Measurements from ENCODE around the gene N4BP2.

Gene N4BP2

GRCh38 chr4:40192114-40193015 is 135.7 kb downstream of the N4BP2 start:
- DNase-seq (ENCODE audit: low read depth, low spot score): no peak

GRCh38 chr4:40193016-40193571 is 136.4 kb downstream of the N4BP2 start:
- no peak for DNase-seq (ENCODE audit: low read depth, low spot score)

DNA sequence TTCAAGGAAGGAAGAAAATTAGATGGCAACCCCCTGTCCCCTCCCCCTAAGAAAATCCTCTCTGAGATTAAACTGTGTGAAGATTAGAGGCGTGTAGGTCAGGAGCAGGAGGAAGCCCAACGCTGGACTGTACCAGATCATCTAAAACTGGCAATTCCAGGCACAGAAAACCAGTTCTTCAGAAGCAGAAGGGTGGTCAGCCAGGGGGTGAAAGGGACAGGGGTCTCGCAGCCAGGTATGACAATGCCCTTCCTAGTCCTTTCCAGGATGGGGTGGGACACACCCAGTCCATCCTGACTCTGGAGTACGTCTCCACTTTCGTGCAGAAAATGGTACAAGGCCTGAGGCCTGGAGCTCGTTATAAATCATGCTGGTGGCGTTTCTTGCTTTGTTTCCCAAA is 136.9 kb downstream of the N4BP2 start:
- no peak for DNase-seq (ENCODE audit: low read depth, low spot score)

- DNase-seq (ENCODE audit: low read depth, low spot score): no peak
These were observed 138.0 kb downstream of the N4BP2 start for GRCh38 chr4:40194602-40195161.

DNA sequence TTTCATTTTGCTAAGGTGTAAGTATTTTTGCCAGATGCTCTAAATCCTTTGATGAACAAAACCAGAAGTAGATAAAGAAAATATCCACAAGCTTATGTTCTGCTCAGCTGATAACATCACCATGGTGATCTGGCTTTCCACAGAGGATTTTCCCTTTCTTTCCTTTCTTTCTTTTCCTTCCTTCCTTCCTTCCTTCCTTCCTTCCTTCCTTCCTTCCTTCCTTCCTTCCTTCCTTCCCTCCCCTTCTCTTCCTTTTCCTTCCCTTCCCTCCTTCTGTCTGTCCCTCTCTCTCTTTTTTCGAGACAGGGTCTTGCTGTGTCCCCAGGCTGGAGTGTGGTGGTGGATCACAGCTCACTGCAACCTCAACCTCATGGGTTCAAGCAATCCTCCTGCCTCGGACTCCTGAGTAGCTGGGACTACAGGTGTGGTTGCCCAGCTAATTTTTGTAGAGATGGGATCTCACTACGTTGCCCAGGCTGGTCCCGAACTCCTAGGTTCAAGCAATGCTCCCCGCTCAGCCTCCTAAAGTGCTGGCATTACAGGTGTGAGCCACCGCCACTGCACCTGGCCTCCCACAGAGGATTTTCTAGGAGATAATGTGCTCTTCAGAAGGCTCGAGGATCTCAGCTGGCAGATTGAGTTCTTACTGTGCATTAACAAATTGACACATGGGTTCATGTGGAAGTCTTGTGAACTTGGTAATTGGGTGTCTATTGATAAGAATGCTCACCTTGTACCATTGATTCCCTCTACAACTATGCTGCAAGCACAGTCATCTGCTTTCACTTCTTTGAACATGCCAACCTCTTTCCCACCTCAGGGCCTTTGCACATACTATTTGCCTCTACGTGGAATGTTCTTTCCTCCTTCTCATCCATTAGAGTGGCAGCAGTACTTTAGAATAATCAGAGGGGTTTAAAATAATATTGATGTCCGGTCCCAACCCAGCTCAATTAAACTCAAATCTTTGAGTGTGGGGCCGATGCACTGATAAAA is 138.8 kb downstream of the N4BP2 start:
- DNase-seq (ENCODE audit: low read depth, low spot score): no peak

GRCh38 chr4:40196272-40196671 is 139.6 kb downstream of the N4BP2 start:
- DNase-seq (ENCODE audit: low read depth, low spot score): no peak

DNA sequence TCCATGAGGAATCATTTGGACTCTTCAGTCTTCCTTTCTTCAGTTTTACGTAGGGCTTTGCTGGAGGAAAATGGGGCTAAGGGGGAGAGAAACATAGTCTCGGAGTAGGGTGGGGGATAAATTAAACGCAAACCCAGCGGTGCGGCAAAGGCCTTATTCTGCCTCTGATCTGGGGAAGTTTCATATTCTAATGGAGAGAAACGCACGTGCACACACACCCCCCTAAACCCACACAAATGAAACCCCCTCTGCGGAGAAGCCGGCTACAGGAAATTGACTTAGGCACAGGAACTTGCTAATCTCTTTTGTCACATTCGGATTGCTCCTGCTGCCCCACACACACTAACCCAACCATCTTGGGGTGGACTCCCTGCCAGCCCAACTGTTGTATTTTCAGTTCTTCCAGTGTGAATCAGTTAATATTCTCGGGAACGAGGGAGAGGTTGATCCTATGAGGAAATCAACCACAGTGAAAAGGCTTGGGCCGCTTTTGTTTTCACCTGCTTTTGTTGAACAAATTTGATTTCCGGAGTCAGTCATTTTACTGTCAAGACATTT is 140.2 kb downstream of the N4BP2 start, which contains the start of gene RHOH:
TSS of gene RHOH (plus strand) at position 308 of the 558 bp plus-strand sequence. CDS start 46,356 bp downstream, outside the sequence.
- DNase-seq (ENCODE audit: low read depth, low spot score): no peak

DNA sequence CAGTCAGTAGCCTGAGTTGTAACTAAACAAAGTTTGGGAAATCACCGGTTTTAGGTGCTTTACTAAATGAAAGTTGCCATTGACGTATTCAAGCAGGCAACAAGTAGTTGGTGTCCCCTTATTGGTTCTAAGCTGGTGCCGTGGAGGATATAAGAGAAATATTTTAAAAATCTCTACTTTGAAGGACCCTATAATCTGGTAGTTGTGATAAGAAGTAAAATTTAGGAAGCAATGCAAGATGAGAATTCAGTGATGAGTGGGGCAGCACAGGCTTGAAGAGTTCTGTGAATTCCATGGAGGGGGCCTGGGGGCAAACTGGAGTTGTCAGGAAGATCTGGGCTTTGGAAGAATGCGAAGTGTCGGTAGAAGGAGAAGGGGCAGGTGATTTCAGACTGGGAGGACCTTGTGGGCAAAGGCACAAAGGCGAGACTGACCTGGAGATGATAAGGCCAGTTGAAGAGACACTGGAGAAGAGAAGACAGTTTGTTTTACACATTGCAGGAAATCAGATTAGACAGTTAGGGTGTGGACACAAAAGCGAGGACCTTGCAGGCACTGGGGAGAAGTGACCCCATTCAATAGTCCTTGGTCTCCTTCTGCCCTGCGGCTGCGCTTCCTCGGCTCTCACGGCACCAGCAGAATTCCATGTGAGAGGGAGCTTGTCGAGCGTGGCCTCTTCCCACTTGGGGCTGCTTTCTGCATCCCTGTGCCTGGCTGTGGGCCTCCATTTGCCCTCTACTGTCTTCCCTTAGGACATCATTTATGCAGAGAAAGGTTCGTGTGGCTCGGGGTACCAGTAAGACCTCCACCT is 141.4 kb downstream of the N4BP2 start:
- DNase-seq (ENCODE audit: low read depth, low spot score): no peak

- no peak for DNase-seq (ENCODE audit: low read depth, low spot score)
These were observed 142.6 kb downstream of the N4BP2 start for GRCh38 chr4:40199179-40199670.

- no peak for DNase-seq (ENCODE audit: low read depth, low spot score)
These were observed 143.6 kb downstream of the N4BP2 start for GRCh38 chr4:40199999-40200874.

GRCh38 chr4:40200875-40201801 is 144.5 kb downstream of the N4BP2 start:
- no peak for DNase-seq (ENCODE audit: low read depth, low spot score)

- no peak for DNase-seq (ENCODE audit: low read depth, low spot score)
These were observed 145.2 kb downstream of the N4BP2 start for GRCh38 chr4:40201898-40202297.

DNA sequence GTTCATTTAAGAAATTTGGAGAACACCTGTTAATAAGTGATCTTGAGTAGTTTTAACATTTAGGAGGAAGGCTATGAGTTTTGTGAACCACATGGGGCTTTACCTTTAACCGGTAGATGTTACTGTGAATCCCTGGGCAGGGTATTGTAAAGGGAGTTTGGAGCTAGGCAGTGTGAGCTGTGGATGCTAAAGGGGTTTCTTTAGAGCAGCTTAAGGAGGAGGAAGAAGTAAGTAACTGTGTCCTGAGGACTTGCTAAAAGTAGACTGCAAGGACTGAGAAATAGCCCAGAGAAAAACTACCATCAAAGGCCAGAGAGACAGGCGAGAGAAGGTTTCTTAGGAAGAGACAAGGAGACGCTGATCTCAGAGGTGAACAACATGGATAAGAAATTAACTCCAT is 145.8 kb downstream of the N4BP2 start:
- DNase-seq (ENCODE audit: low read depth, low spot score): no peak

GRCh38 chr4:40204507-40205258 is 148.0 kb downstream of the N4BP2 start:
- DNase-seq (ENCODE audit: low read depth, low spot score): no peak

GRCh38 chr4:40205259-40206198 is 148.9 kb downstream of the N4BP2 start:
- no peak for DNase-seq (ENCODE audit: low read depth, low spot score)

DNA sequence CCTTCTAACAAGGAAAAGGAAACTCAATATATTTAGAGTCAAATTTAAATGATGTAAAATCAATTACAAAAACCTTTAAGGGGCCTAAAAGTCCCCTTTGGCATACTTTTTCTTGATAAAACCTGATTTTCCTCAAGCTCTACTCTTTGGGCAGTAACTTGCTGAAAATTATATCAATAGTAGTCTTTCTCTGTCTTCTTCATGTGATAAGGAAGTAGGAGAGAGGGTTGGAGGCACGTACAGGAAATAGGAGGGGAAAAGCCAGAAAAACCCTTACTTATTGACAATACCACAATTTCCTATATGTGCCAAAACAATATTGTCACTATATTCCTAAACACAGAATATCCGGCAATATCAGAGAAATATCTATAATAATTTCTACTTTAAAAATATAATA is 149.8 kb downstream of the N4BP2 start:
- DNase-seq (ENCODE audit: low read depth, low spot score): no peak

All from brain pericyte (primary cell).